Psoas muscle (tissue), 8 donors: ENCODE measurements around the gene SAPCD2. TPM values are rescaled to one million over a fixed set of nuclear protein-coding genes. Genes with fewer than 3 reads are reported as not detected.
A peak's percentile ranks its signal among the peaks of the same experiment; 100 is the strongest.

Experiments
- ATAC-seq, 4 donors: fragments of 200-7000 bp; cut with Tn5 transposase; one replicate each; pipeline ENCODE4 v1.9.1; 2020; ENCODE audit warnings: moderate library complexity in 3 of 4, mild to moderate bottlenecking in 2 of 4
- DNase-seq, 2 donors: peaks; one replicate each; pipeline ENCODE4 v3.0.0-alpha.2; 2020
- H3K27ac ChIP-seq: fragments of 200-600 bp; one replicate; pipeline ENCODE4 v1.8.0; 2022
- H3K27me3 ChIP-seq, 3 donors: fragments of 200-600 bp in 1 of 3; one replicate each; pipeline versions ENCODE4 v1.6.1 to v1.8.0; 2013 to 2022; ENCODE audit warnings: low read length in 2 of 3, mild to moderate bottlenecking in 2 of 3, moderate library complexity in 1 of 3; ENCODE audit not compliant: insufficient read depth in 3 of 3
- H3K36me3 ChIP-seq, 2 donors: fragments of 200-600 bp in 1 of 2; one replicate each; pipeline versions ENCODE4 v1.6.1 to v1.8.0; 2013 to 2022; ENCODE audit warnings: low read depth in 1 of 2, mild to moderate bottlenecking in 1 of 2, moderate library complexity in 1 of 2; ENCODE audit not compliant: insufficient read depth in 1 of 2
- H3K4me1 ChIP-seq: fragments of 200-600 bp; one replicate; pipeline ENCODE4 v1.8.0; 2022
- H3K4me3 ChIP-seq: fragments of 200-600 bp; one replicate; pipeline ENCODE4 v1.8.0; 2022; ENCODE audit warnings: mild to moderate bottlenecking
- H3K9me3 ChIP-seq: fragments of 200-600 bp; one replicate; pipeline ENCODE4 v1.8.0; 2022
- CTCF ChIP-seq: fragments of 200-600 bp; IDR thresholded peaks from one replicate; pipeline ENCODE4 v1.8.0; 2022; ENCODE audit warnings: antibody characterized with exemption
- WGBS, 3 donors: extraction: QIAGEN DNeasy Blood & Tissue Kit; methylation state at CpG; one replicate each; pipeline versions ENCODE4 v1.1.6 to v1.1.7; 2013; 5-methylcytosine and 5-hydroxymethylcytosine counted together
- intact Hi-C, 2 donors: fragments of 100-400 bp; cut with DNase I; formaldehyde crosslinking; loops; one replicate each; pipeline versions ENCODE4 v1.11.0 to v1.14.2; 2022
- polyA plus RNA-seq, 3 donors: library from polyadenylated mRNA; stranded (reverse); fragments of 200-250 nt; gene quantifications; one replicate each; pipeline ENCODE4 v1.2.3, GENCODE V29; 2013
- total RNA-seq, 4 donors: library from RNA; stranded (reverse); fragmentation: NEBNext Ultra II Directional in 2 of 4; extraction: Animal tissue kit (Norgen Biotek cat#: 25700) in 2 of 4; gene quantifications; one replicate each; pipeline versions ENCODE4 v1.2.1 to v1.2.4, GENCODE V29; 2021 to 2023
- donor health status: healthy with polysubstance abuse.
- donor health status: DM: no; HTN: no; CAD: no; lungs with moderate emphysema.
- donor health status: Bipolar disorder and iron deficiency.
- donor health status: healthy.
- donor health status: DM: yes; HTN: yes; CAD: no.
- donor health status: DM: no; HTN: no; CAD: no.
- donor health status: DM: no; HTN: no; CAD: no.
- donor health status: DM: yes; HTN: yes; CAD: no.

SAPCD2 gene
- total and polyA plus RNA-seq, 7 donors, result 0.10 to 0.22 (median 0.15) TPM; not detected in 1

- no peak for TF ChIP-seq CTCF
- Histone ChIP-seq H3K27ac (no peak overlapping the region), H3K27me3 (peaks cover 0 to 4% (median 0%) of the 10 kb centered on the region in 3 donors)
Measured at GRCh38 chr9:137080260-137081122, 10.1 kb upstream of the SAPCD2 start.

GRCh38 chr9:137079401-137079787, 9.0 kb upstream of the SAPCD2 start:
- H3K27me3 ChIP-seq, result peaks cover 0 to 4% (median 0%) of the 10 kb centered on the region in 3 donors
- H3K4me3 ChIP-seq, result no peak overlapping the region
- TF ChIP-seq CTCF, result no peak
- intact Hi-C loops, result no loop called here
- ATAC-seq (no peak), DNase-seq (no peak)
- H3K4me1 ChIP-seq, result peaks cover 11% of the 10 kb centered on the region
- WGBS, 3 donors, result 82 to 87% (median 87%) methylated on average over 13 of the region's 13 CpGs
- H3K9me3 ChIP-seq, result no peaks in the 10 kb centered on the region
- H3K36me3 ChIP-seq, result peaks cover 0 to 9% of the 10 kb centered on the region in 2 donors
- H3K27ac ChIP-seq, result no peak overlapping the region

More at GRCh38 chr9:137080260-137081122, 10.1 kb upstream of the SAPCD2 start:
- WGBS, 3 donors, result 89 to 92% (median 89%) methylated on average over 20 to 24 of the region's 24 CpGs
- no peak for DNase-seq
- Histone ChIP-seq H3K4me1 (peaks cover 11% of the 10 kb centered on the region), H3K4me3 (no peak overlapping the region), H3K9me3 (no peaks in the 10 kb centered on the region), H3K36me3 (peaks cover 0 to 9% of the 10 kb centered on the region in 2 donors)
- intact Hi-C loops, result no loop called here
- ATAC-seq, result no peak

GRCh38 chr9:137078701-137079400, 8.5 kb upstream of the SAPCD2 start:
- H3K9me3 ChIP-seq, result no peaks in the 10 kb centered on the region
- no peak for TF ChIP-seq CTCF
- no peak overlapping the region for H3K27ac ChIP-seq
- peaks cover 0 to 9% of the 10 kb centered on the region in 2 donors for H3K36me3 ChIP-seq
- peaks cover 11% of the 10 kb centered on the region for H3K4me1 ChIP-seq
- intact Hi-C loops, result no loop called here
- H3K27me3 ChIP-seq, result peaks cover 0 to 4% (median 0%) of the 10 kb centered on the region in 3 donors
- DNase-seq (no peak), ATAC-seq (no peak)
- 55 to 73% (median 68%) methylated on average over 50 to 51 of the region's 51 CpGs for WGBS, 3 donors
- H3K4me3 ChIP-seq, result no peak overlapping the region

GRCh38 chr9:137077758-137078693, 7.7 kb upstream of the SAPCD2 start:
- Histone ChIP-seq H3K4me1 (peaks cover 11% of the 10 kb centered on the region), H3K36me3 (peaks cover 0 to 9% of the 10 kb centered on the region in 2 donors), H3K9me3 (no peaks in the 10 kb centered on the region), H3K27ac (no peak overlapping the region), H3K27me3 (peaks cover 0 to 4% (median 0%) of the 10 kb centered on the region in 3 donors), H3K4me3 (peak overlapping the region; percentile 66)
- DNase-seq (peak in 1 of 2 donors; percentile 56), ATAC-seq (peak in 1 of 4 donors; percentile 19)
- TF ChIP-seq CTCF, result no peak
- 17 to 28% (median 23%) methylated on average over 57 to 76 of the region's 76 CpGs for WGBS, 3 donors
- intact Hi-C loops, result no loop called here
